AG08396 (cell line): ENCODE data around the gene LRRC27.
"Not testable (repeated sequence)": the region's sequence is repeated elsewhere in the genome, so short reads cannot be mapped to it uniquely, and the experiment has no call there.

ENCODE experiments used
- DNase-seq: peaks from one replicate; pipeline ENCODE4 v3.0.0; 2012; ENCODE audit warnings: low spot score, mixed read lengths

Gene LRRC27

GRCh38 chr10:132314881-132315280, 17.1 kb upstream of the LRRC27 start:
- not testable (repeated sequence) for DNase-seq

GRCh38 chr10:132316133-132316532, 15.9 kb upstream of the LRRC27 start:
- DNase-seq = no peak

GRCh38 chr10:132317477-132317876, 14.5 kb upstream of the LRRC27 start:
- DNase-seq = not testable (repeated sequence)

GRCh38 chr10:132319853-132320653, 11.9 kb upstream of the LRRC27 start:
- DNase-seq = peak; percentile 89

- no peak for DNase-seq
Measured at GRCh38 chr10:132320654-132321469, 11.1 kb upstream of the LRRC27 start.

GRCh38 chr10:132321726-132322125, 10.3 kb upstream of the LRRC27 start:
- DNase-seq = no peak

- no peak for DNase-seq
Measured at GRCh38 chr10:132322586-132323048, 9.4 kb upstream of the LRRC27 start.

- DNase-seq = no peak
Measured at GRCh38 chr10:132324186-132324585, 7.8 kb upstream of the LRRC27 start.

- no peak for DNase-seq
Measured at GRCh38 chr10:132326344-132326889, 5.6 kb upstream of the LRRC27 start.

- DNase-seq = no peak
Measured at GRCh38 chr10:132326925-132327324, 5.1 kb upstream of the LRRC27 start.

- DNase-seq = no peak
Measured at GRCh38 chr10:132328106-132328505, 3.9 kb upstream of the LRRC27 start.

- DNase-seq = no peak
Measured at GRCh38 chr10:132328738-132329137, 3.3 kb upstream of the LRRC27 start.

- no peak for DNase-seq
Measured at GRCh38 chr10:132329565-132330485, 2.2 kb upstream of the LRRC27 start.

GRCh38 chr10:132330486-132330833, 1.5 kb upstream of the LRRC27 start:
- DNase-seq = no peak

- DNase-seq = no peak
Measured at GRCh38 chr10:132332433-132332754, 401 bp downstream of the LRRC27 start.

- no peak for DNase-seq
Measured at GRCh38 chr10:132333386-132333785, 1.4 kb downstream of the LRRC27 start.

- no peak for DNase-seq
Measured at GRCh38 chr10:132334631-132335188, 2.7 kb downstream of the LRRC27 start.

GRCh38 chr10:132335189-132336063, 3.4 kb downstream of the LRRC27 start:
- no peak for DNase-seq

- DNase-seq = no peak
Measured at GRCh38 chr10:132336064-132336746, 4.2 kb downstream of the LRRC27 start.

- DNase-seq = no peak
Measured at GRCh38 chr10:132336919-132337407, 5.0 kb downstream of the LRRC27 start.
